HepG2 (cell line): ENCODE data around the gene KXD1. TPM values are rescaled to one million over a fixed set of nuclear protein-coding genes. Genes with fewer than 3 reads are reported as not detected.

Experiments used
- ATAC-seq: fragments of 200-7000 bp; cut with Tn5 transposase; 3 replicates; pipeline ENCODE4 v1.9.1; 2020; ENCODE audit warnings: mild to moderate bottlenecking, moderate library complexity
- BruUV-seq: library from RNA; stranded (reverse); fragments of 400-500 nt; replicated peaks from 2 replicates; lab custom pipeline; 2021; lab: Mats Ljungman, UMichigan
- CTCF ChIA-PET: fragments of 300-600 bp; formaldehyde crosslinking; extraction: SDS; loops from one replicate; lab custom pipeline; 2021; ENCODE audit warnings: low total read pairs, inconsistent platforms, low intra/inter-chr PET ratio; lab: Yijun Ruan, JAX
- POLR2A ChIA-PET: fragments of 350-600 bp; sonication (Branson Sonifier 250); formaldehyde crosslinking; loops from one replicate; lab custom pipeline; 2020; ENCODE audit warnings: antibody characterized with exemption, inconsistent platforms; lab: Yijun Ruan, JAX
- DNase-seq: peaks from one replicate; pipeline ENCODE4 v3.0.0-alpha.2; 2015; ENCODE audit warnings: low spot score
- FAIRE-seq: peaks from 3 replicates; lab custom pipeline; 2011; peaks lifted over from hg19 to GRCh38; lab: Jason Lieb, UNC
- H2AFZ ChIP-seq: one replicate; pipeline ENCODE4 v1.6.1; 2011; ENCODE audit warnings: low read length, inconsistent platforms
- H3K27ac ChIP-seq: fragments of 300-600 bp; 3 replicates; pipeline ENCODE4 v1.8.0; 2011; ENCODE audit warnings: mixed run types, mild to moderate bottlenecking, mixed read lengths, low read length, inconsistent platforms; ENCODE audit not compliant: insufficient read depth; ENCODE audit errors: extremely low read length
- H3K27me3 ChIP-seq, 2 experiments: fragments of 200-600 bp in 1 of 2; 2 replicates in 1 of 2; 3 replicates in 1 of 2; pipeline versions ENCODE4 v1.6.0 to v1.8.0; 2011; ENCODE audit warnings: low read length in 2 of 2, mild to moderate bottlenecking in 2 of 2, moderate library complexity in 2 of 2, inconsistent platforms in 1 of 2; ENCODE audit not compliant: insufficient read depth in 2 of 2, control insufficient read depth in 1 of 2
- H3K36me3 ChIP-seq, 2 experiments: fragments of 200-600 bp in 1 of 2; replicated peaks in 1 of 2; 2 replicates in 1 of 2; 3 replicates in 1 of 2; pipeline versions ENCODE4 v1.5.1 to v1.8.0; 2011; ENCODE audit warnings: low read length in 2 of 2, inconsistent platforms in 1 of 2; ENCODE audit not compliant: insufficient read depth in 2 of 2, control insufficient read depth in 1 of 2
- H3K4me1 ChIP-seq: 2 replicates; pipeline ENCODE4 v1.5.1; 2012; ENCODE audit warnings: low read length, inconsistent platforms; ENCODE audit not compliant: insufficient read depth
- H3K4me2 ChIP-seq: 2 replicates; pipeline ENCODE4 v1.6.0; 2011; ENCODE audit warnings: low read depth, low read length, inconsistent platforms
- H3K4me3 ChIP-seq, 3 experiments: fragments of 200-600 bp in 1 of 3; sonication (generic), shearing (Covaris generic) in 1 of 3; replicated peaks in 1 of 3; 2 replicates each; pipeline ENCODE4 v1.5.1; 2011 to 2016; ENCODE audit warnings: low read length in 3 of 3, inconsistent platforms in 2 of 3, low read depth in 2 of 3, mild to moderate bottlenecking in 2 of 3, control low read depth in 1 of 3, mixed read lengths in 1 of 3; ENCODE audit not compliant: insufficient read depth in 1 of 3
- H3K79me2 ChIP-seq: one replicate; pipeline ENCODE4 v1.6.1; 2011; ENCODE audit warnings: low read length, inconsistent platforms; ENCODE audit not compliant: insufficient read depth
- H3K9ac ChIP-seq: 2 replicates; pipeline ENCODE4 v1.6.0; 2011; ENCODE audit warnings: mild to moderate bottlenecking, low read depth, low read length, inconsistent platforms; ENCODE audit not compliant: insufficient read depth
- H3K9me3 ChIP-seq: 2 replicates; pipeline ENCODE4 v1.5.1; 2012; ENCODE audit warnings: mild to moderate bottlenecking, low read length
- H4K20me1 ChIP-seq: 2 replicates; pipeline ENCODE4 v1.6.0; 2011; ENCODE audit warnings: inconsistent platforms, mild to moderate bottlenecking, low read length, moderate library complexity; ENCODE audit not compliant: insufficient read depth
- FOXP1 ChIP-seq, 2 experiments: fragments of 450-650 bp in 1 of 2; IDR thresholded peaks; 2 replicates each; pipeline ENCODE4 v1.6.1; 2017 to 2018; ENCODE audit warnings: antibody characterized with exemption in 1 of 2
- GATA4 ChIP-seq: sonication (generic); IDR thresholded peaks from 2 replicates; pipeline ENCODE4 v1.6.1; 2016; ENCODE audit warnings: antibody characterized with exemption, low read depth, borderline replicate concordance
- HOMEZ ChIP-seq: IDR thresholded peaks from 2 replicates; pipeline ENCODE4 v1.6.1; 2016; ENCODE audit warnings: low read depth
- MED13 ChIP-seq: sonication (generic); formaldehyde crosslinking; IDR thresholded peaks from 2 replicates; pipeline ENCODE4 v1.5.0; 2020; ENCODE audit warnings: missing genetic modification reagents
- MXI1 ChIP-seq: IDR thresholded peaks from 3 replicates; pipeline ENCODE4 v1.6.1; 2012; ENCODE audit warnings: low read depth, low read length, inconsistent platforms, borderline replicate concordance
- POLR2G ChIP-seq: fragments of 200-400 bp; formaldehyde crosslinking; IDR thresholded peaks from 2 replicates; pipeline ENCODE4 v1.6.1; 2018; ENCODE audit warnings: mild to moderate bottlenecking, low read depth, low read length, moderate library complexity
- RAD51 ChIP-seq: fragments of 450-650 bp; IDR thresholded peaks from 2 replicates; pipeline ENCODE4 v1.6.1; 2016; ENCODE audit warnings: borderline replicate concordance
- RFX5 ChIP-seq: IDR thresholded peaks from 2 replicates; pipeline ENCODE4 v1.6.1; 2011; ENCODE audit warnings: low read depth, low read length, improper control_type of control experiment
- TIGD3 ChIP-seq: sonication (generic); formaldehyde crosslinking; IDR thresholded peaks from 2 replicates; pipeline ENCODE4 v1.5.1; 2020; ENCODE audit warnings: mild to moderate bottlenecking, missing genetic modification reagents, borderline replicate concordance
- ZNF276 ChIP-seq: sonication (generic); formaldehyde crosslinking; IDR thresholded peaks from 2 replicates; pipeline ENCODE4 v1.4.0; 2020; ENCODE audit warnings: mild to moderate bottlenecking, low read depth, missing genetic modification reagents
- ZNF446 ChIP-seq: sonication (generic); formaldehyde crosslinking; IDR thresholded peaks from 2 replicates; pipeline ENCODE4 v1.5.0; 2020; ENCODE audit warnings: mild to moderate bottlenecking, missing genetic modification reagents
- WGBS: methylation state at CpG from one replicate; pipeline ENCODE4 v1.1.6; 2017; ENCODE audit warnings: low lambda C conversion rate; 5-methylcytosine and 5-hydroxymethylcytosine counted together
- in situ Hi-C: cut with HindIII; loops from 2 replicates; pipeline ENCODE4 v1.10.0; 2017; ENCODE audit warnings: low pct_unique_long_range_greater_than_20kb; ENCODE audit not compliant: extremely low pct_ligation_motif_present
- intact Hi-C: fragments of 100-400 bp; cut with micrococcal nuclease; formaldehyde crosslinking; loops from one replicate; pipeline ENCODE4 v1.10.0; 2022; ENCODE audit not compliant: unreplicated experiment
- polyA plus RNA-seq, 8 experiments: library from polyadenylated mRNA; depleted of rRNA in 3 of 8; stranded (reverse) in 7 of 8; unstranded in 1 of 8; fragments of >200 nt; fragmentation: Illumina TruSeq in 4 of 8; extraction: Trizol in 4 of 8; gene quantifications; 2 replicates each; pipeline versions ENCODE4 v1.2.1 to v1.2.3, GENCODE V29; 2011 to 2016; ENCODE audit warnings: low read depth in 4 of 8, missing spikeins in 1 of 8, mixed read lengths in 1 of 8; ENCODE audit not compliant: insufficient read depth in 1 of 8
- total RNA-seq, 5 experiments: library from RNA; depleted of rRNA; stranded (reverse); fragments of >200 nt; fragmentation: Illumina TruSeq; extraction: Trizol; gene quantifications; 2 replicates each; pipeline ENCODE4 v1.2.3, GENCODE V29; 2016; ENCODE audit warnings: low read depth in 1 of 5
- TF ChIP-seq, protein P1 (sequence below): sonication (generic); formaldehyde crosslinking; IDR thresholded peaks from 2 replicates; pipeline ENCODE4 v1.8.1; 2022; ENCODE audit warnings: mild to moderate bottlenecking, missing genetic modification reagents

The KXD1 gene
- total and polyA plus RNA-seq, 2 of the 13 experiments (the other 11 are each of a cell fraction or from before 2014, with no cell fraction given), result 44.6 to 143 TPM

- POLR2A ChIA-PET, result interaction anchor here (0.6 kb wide), 1 partner anchor 12 kb away, joined by 3 read pairs; no protein-coding TSS in a partner anchor
- no TSS peak for BruUV-seq
- WGBS, result 65% methylated on average over 9 of the region's 9 CpGs
- H3K36me3 ChIP-seq, result no peaks in the 10 kb centered on the region
- H3K4me2 ChIP-seq, result no peak overlapping the region
- intact Hi-C loops, result loop anchor here (10.0 kb wide), 1 partner anchor 242 kb away; the partner anchor contains the start of gene JUND
- no peak overlapping the region for H3K4me3 ChIP-seq
- no peaks in the 10 kb centered on the region for H3K9me3 ChIP-seq
- H3K27me3 ChIP-seq, result no peaks in the 10 kb centered on the region
- no peak overlapping the region for H2AFZ ChIP-seq
- no peak overlapping the region for H3K9ac ChIP-seq
- ATAC-seq (no peak), DNase-seq (no peak), FAIRE-seq (no peak)
- H4K20me1 ChIP-seq, result no peaks in the 10 kb centered on the region
- H3K79me2 ChIP-seq, result peaks cover 5% of the 10 kb centered on the region
- H3K4me1 ChIP-seq, result peaks cover 23% of the 10 kb centered on the region
- TF ChIP-seq MXI1 (no peak), TIGD3 (no peak), POLR2G (no peak), RAD51 (no peak), FOXP1 (IDR thresholded peaks at IDR 0.05) (no peak), FOXP1 (CRISPR knock-in tag; IDR thresholded peaks at IDR 0.05) (no peak), ZNF446 (CRISPR knock-in tag) (no peak)
- TF ChIP-seq, all 625 proteins: peak for 0
- CTCF ChIA-PET, result no interaction called here
- H3K27ac ChIP-seq, result no peak overlapping the region
- in situ Hi-C loops, result loop anchor here (10.0 kb wide), 1 partner anchor 52 kb away; no protein-coding TSS in a partner anchor
Measured at GRCh38 chr19:18526316-18526715, 31.4 kb upstream of the KXD1 start.

- Histone ChIP-seq H2AFZ (no peak overlapping the region), H3K36me3 (peaks cover 0 to 9% of the 10 kb centered on the region in 2 experiments; a peak in 4 of 5 replicates), H3K27me3 (no peaks in the 10 kb centered on the region), H3K9me3 (no peaks in the 10 kb centered on the region), H3K9ac (no peak overlapping the region), H4K20me1 (no peaks in the 10 kb centered on the region), H3K4me1 (0 out of 2 replicates have a peak, but pooled peaks cover under 1% of the 10 kb centered on the region), H3K79me2 (no peaks in the 10 kb centered on the region), H3K4me3 (no peak overlapping the region), H3K27ac (no peak overlapping the region), H3K4me2 (no peak overlapping the region)
- BruUV-seq, result no TSS peak
- POLR2A ChIA-PET, result no interaction called here
- intact Hi-C loops, result loop anchor here (10.0 kb wide), 1 partner anchor 245 kb away; the partner anchor contains the start of gene JUND
- CTCF ChIA-PET, result no interaction called here
- DNase-seq, result no peak
- FAIRE-seq, result no peak
- peak; percentile 44 for ATAC-seq
- in situ Hi-C loops, result loop anchor here (10.0 kb wide), 1 partner anchor 55 kb away; no protein-coding TSS in a partner anchor
- WGBS, result 73% methylated on average over 3 of the region's 7 CpGs
- TF ChIP-seq GATA4 (no peak), ZNF276 (CRISPR knock-in tag) (no peak), HOMEZ (no peak), RFX5 (no peak), MED13 (no peak)
- TF ChIP-seq, protein P1, sequence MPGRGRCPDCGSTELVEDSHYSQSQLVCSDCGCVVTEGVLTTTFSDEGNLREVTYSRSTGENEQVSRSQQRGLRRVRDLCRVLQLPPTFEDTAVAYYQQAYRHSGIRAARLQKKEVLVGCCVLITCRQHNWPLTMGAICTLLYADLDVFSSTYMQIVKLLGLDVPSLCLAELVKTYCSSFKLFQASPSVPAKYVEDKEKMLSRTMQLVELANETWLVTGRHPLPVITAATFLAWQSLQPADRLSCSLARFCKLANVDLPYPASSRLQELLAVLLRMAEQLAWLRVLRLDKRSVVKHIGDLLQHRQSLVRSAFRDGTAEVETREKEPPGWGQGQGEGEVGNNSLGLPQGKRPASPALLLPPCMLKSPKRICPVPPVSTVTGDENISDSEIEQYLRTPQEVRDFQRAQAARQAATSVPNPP (CRISPR knock-in tag), result no peak
Measured at GRCh38 chr19:18529782-18530181, 27.9 kb upstream of the KXD1 start.
